HepG2 (cell line): ENCODE data around the gene FCHO1. TPM values are rescaled to one million over a fixed set of nuclear protein-coding genes. Genes with fewer than 3 reads are reported as not detected.

ENCODE experiments used
- ELF4 ChIP-seq: sonication (generic); formaldehyde crosslinking; IDR thresholded peaks from 2 replicates; pipeline ENCODE4 v1.5.0; 2020; ENCODE audit warnings: missing genetic modification reagents, mild to moderate bottlenecking, moderate library complexity, borderline replicate concordance
- FOXK1 ChIP-seq: sonication (generic); formaldehyde crosslinking; IDR thresholded peaks from 2 replicates; pipeline ENCODE4 v1.4.0; 2020; ENCODE audit warnings: low read depth, missing genetic modification reagents, borderline replicate concordance
- GFI1 ChIP-seq: sonication (generic); formaldehyde crosslinking; IDR thresholded peaks from 2 replicates; pipeline ENCODE4 v1.5.0; 2020; ENCODE audit warnings: missing genetic modification reagents, mild to moderate bottlenecking, borderline replicate concordance
- HNRNPH1 ChIP-seq: fragments of 200-400 bp; formaldehyde crosslinking; optimal IDR thresholded peaks from 2 replicates; pipeline ENCODE3; 2017; ENCODE audit warnings: mild to moderate bottlenecking, low read depth, low read length
- JARID2 ChIP-seq: sonication (generic); formaldehyde crosslinking; IDR thresholded peaks from 2 replicates; pipeline ENCODE4 v1.8.1; 2023; ENCODE audit warnings: missing genetic modification reagents, inconsistent platforms; ENCODE audit not compliant: insufficient replicate concordance
- POLR2AphosphoS2 ChIP-seq: IDR thresholded peaks from 2 replicates; pipeline ENCODE4 v1.6.1; 2011; ENCODE audit warnings: low read depth, low read length, improper control_type of control experiment
- SNAI1 ChIP-seq: sonication (generic); formaldehyde crosslinking; IDR thresholded peaks from 2 replicates; pipeline ENCODE4 v1.5.0; 2020; ENCODE audit warnings: mild to moderate bottlenecking, missing genetic modification reagents, borderline replicate concordance
- SP4 ChIP-seq: sonication (generic); formaldehyde crosslinking; IDR thresholded peaks from 2 replicates; pipeline ENCODE4 v1.8.1; 2023; ENCODE audit warnings: mild to moderate bottlenecking, missing genetic modification reagents
- ZNF264 ChIP-seq: sonication (generic); formaldehyde crosslinking; IDR thresholded peaks from 2 replicates; pipeline ENCODE4 v1.4.0; 2020; ENCODE audit warnings: missing genetic modification reagents
- ZNF333 ChIP-seq: sonication (generic); formaldehyde crosslinking; IDR thresholded peaks from 2 replicates; pipeline ENCODE4 v1.4.0; 2020; ENCODE audit warnings: mild to moderate bottlenecking, missing genetic modification reagents, borderline replicate concordance
- ZNF543 ChIP-seq: sonication (generic); formaldehyde crosslinking; IDR thresholded peaks from 2 replicates; pipeline ENCODE4 v1.4.0; 2020; ENCODE audit warnings: mild to moderate bottlenecking, missing genetic modification reagents
- ZNF674 ChIP-seq: sonication (generic); formaldehyde crosslinking; IDR thresholded peaks from 2 replicates; pipeline ENCODE4 v1.5.0; 2020; ENCODE audit warnings: low read depth, mild to moderate bottlenecking, missing genetic modification reagents
- ZSCAN22 ChIP-seq: sonication (generic); formaldehyde crosslinking; IDR thresholded peaks from 2 replicates; pipeline ENCODE4 v1.4.0; 2020; ENCODE audit warnings: mild to moderate bottlenecking, missing genetic modification reagents
- polyA plus RNA-seq, 8 experiments: library from polyadenylated mRNA; depleted of rRNA in 3 of 8; stranded (reverse) in 7 of 8; unstranded in 1 of 8; fragments of >200 nt; fragmentation: Illumina TruSeq in 4 of 8; extraction: Trizol in 4 of 8; gene quantifications; 2 replicates each; pipeline versions ENCODE4 v1.2.1 to v1.2.3, GENCODE V29; 2011 to 2016; ENCODE audit warnings: low read depth in 4 of 8, missing spikeins in 1 of 8, mixed read lengths in 1 of 8; ENCODE audit not compliant: insufficient read depth in 1 of 8
- total RNA-seq, 5 experiments: library from RNA; depleted of rRNA; stranded (reverse); fragments of >200 nt; fragmentation: Illumina TruSeq; extraction: Trizol; gene quantifications; 2 replicates each; pipeline ENCODE4 v1.2.3, GENCODE V29; 2016; ENCODE audit warnings: low read depth in 1 of 5
- TF ChIP-seq, protein P1 (sequence below): sonication (generic); formaldehyde crosslinking; IDR thresholded peaks from 2 replicates; pipeline ENCODE4 v1.8.0; 2022; ENCODE audit warnings: mild to moderate bottlenecking, missing genetic modification reagents
- TF ChIP-seq, protein P2 (sequence below): sonication (generic); formaldehyde crosslinking; IDR thresholded peaks from 2 replicates; pipeline ENCODE4 v1.9.0; 2021; ENCODE audit warnings: missing genetic modification reagents, borderline replicate concordance
- TF ChIP-seq, protein P3 (sequence below): sonication (generic); formaldehyde crosslinking; IDR thresholded peaks from 2 replicates; pipeline ENCODE4 v1.8.0; 2023; ENCODE audit warnings: mild to moderate bottlenecking, missing genetic modification reagents
- TF ChIP-seq, protein P4 (sequence below): sonication (generic); formaldehyde crosslinking; IDR thresholded peaks from 2 replicates; pipeline ENCODE4 v1.8.0; 2022; ENCODE audit warnings: missing genetic modification reagents, mild to moderate bottlenecking, moderate library complexity, borderline replicate concordance
- TF ChIP-seq, protein P5 (sequence below): sonication (generic); formaldehyde crosslinking; IDR thresholded peaks from 2 replicates; pipeline ENCODE4 v1.5.1; 2020; ENCODE audit warnings: missing genetic modification reagents, mild to moderate bottlenecking, borderline replicate concordance
- TF ChIP-seq, protein P6 (sequence below): sonication (generic); formaldehyde crosslinking; conservative IDR thresholded peaks from 2 replicates; pipeline ENCODE4 v1.4.0; 2020; ENCODE audit warnings: missing genetic modification reagents

The FCHO1 gene
- total and polyA plus RNA-seq, 2 of the 13 experiments (the other 11 are each of a cell fraction or from before 2014, with no cell fraction given): 1.3 to 3.1 TPM

DNA sequence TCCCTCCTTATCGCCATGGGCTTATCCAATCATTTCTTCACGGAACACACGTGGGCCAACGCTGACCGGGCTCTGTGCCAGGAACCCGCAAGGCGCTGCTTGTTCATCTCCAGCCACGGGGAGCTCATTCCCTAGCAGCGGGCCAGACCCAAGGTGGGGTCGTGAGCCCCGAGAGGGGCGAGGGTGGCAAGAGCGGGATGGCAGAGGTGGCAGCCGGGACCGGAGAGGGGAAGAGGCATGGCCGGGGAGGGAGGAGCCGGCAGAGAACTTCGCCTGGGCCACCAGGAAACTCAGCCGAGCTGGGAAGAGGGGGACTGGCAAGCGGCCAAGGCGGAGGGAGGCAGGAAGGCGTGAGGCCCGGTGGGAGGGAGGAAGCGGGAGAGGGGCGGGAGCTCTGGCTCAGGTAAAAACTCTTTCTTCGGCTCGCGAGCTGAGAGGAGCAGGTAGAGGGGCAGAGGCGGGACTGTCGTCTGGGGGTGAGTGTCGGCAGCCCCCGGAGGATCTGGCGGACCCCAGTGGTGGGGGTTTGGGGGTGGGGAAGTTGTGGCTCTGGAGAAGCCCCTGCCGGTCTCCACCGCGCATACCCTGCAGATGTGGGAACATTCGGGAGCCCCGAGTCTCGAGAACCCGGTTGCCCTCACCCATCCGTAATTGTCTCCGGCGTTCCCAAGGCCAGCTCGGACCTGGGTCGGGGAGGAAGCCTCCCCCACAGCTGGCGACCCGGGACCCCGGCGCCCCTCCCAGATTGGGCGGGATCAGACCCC is 43.6 kb downstream of the FCHO1 start, which contains the start of gene B3GNT3 (continued):
- TF ChIP-seq, protein P1, sequence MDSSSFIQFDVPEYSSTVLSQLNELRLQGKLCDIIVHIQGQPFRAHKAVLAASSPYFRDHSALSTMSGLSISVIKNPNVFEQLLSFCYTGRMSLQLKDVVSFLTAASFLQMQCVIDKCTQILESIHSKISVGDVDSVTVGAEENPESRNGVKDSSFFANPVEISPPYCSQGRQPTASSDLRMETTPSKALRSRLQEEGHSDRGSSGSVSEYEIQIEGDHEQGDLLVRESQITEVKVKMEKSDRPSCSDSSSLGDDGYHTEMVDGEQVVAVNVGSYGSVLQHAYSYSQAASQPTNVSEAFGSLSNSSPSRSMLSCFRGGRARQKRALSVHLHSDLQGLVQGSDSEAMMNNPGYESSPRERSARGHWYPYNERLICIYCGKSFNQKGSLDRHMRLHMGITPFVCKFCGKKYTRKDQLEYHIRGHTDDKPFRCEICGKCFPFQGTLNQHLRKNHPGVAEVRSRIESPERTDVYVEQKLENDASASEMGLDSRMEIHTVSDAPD (CRISPR knock-in tag): no peak
- TF ChIP-seq JARID2 (CRISPR knock-in tag): no peak
- TF ChIP-seq, protein P2, sequence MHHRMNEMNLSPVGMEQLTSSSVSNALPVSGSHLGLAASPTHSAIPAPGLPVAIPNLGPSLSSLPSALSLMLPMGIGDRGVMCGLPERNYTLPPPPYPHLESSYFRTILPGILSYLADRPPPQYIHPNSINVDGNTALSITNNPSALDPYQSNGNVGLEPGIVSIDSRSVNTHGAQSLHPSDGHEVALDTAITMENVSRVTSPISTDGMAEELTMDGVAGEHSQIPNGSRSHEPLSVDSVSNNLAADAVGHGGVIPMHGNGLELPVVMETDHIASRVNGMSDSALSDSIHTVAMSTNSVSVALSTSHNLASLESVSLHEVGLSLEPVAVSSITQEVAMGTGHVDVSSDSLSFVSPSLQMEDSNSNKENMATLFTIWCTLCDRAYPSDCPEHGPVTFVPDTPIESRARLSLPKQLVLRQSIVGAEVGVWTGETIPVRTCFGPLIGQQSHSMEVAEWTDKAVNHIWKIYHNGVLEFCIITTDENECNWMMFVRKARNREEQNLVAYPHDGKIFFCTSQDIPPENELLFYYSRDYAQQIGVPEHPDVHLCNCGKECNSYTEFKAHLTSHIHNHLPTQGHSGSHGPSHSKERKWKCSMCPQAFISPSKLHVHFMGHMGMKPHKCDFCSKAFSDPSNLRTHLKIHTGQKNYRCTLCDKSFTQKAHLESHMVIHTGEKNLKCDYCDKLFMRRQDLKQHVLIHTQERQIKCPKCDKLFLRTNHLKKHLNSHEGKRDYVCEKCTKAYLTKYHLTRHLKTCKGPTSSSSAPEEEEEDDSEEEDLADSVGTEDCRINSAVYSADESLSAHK (CRISPR knock-in tag): no peak
- no peak for TF ChIP-seq ZNF674
- TF ChIP-seq, protein P3, sequence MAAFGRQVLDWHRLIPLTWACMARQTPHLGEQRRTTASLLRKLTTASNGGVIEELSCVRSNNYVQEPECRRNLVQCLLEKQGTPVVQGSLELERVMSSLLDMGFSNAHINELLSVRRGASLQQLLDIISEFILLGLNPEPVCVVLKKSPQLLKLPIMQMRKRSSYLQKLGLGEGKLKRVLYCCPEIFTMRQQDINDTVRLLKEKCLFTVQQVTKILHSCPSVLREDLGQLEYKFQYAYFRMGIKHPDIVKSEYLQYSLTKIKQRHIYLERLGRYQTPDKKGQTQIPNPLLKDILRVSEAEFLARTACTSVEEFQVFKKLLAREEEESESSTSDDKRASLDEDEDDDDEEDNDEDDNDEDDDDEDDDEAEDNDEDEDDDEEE (CRISPR knock-in tag): no peak
- TF ChIP-seq SP4 (CRISPR knock-in tag): no peak
- TF ChIP-seq ZSCAN22 (CRISPR knock-in tag): no peak
- TF ChIP-seq, protein P4, sequence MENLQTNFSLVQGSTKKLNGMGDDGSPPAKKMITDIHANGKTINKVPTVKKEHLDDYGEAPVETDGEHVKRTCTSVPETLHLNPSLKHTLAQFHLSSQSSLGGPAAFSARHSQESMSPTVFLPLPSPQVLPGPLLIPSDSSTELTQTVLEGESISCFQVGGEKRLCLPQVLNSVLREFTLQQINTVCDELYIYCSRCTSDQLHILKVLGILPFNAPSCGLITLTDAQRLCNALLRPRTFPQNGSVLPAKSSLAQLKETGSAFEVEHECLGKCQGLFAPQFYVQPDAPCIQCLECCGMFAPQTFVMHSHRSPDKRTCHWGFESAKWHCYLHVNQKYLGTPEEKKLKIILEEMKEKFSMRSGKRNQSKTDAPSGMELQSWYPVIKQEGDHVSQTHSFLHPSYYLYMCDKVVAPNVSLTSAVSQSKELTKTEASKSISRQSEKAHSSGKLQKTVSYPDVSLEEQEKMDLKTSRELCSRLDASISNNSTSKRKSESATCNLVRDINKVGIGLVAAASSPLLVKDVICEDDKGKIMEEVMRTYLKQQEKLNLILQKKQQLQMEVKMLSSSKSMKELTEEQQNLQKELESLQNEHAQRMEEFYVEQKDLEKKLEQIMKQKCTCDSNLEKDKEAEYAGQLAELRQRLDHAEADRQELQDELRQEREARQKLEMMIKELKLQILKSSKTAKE (CRISPR knock-in tag): no peak
- 0 out of 2 replicates have a peak, but pooled peaks have one; percentile 47 for TF ChIP-seq ZNF543 (CRISPR knock-in tag)
- TF ChIP-seq, protein P5, sequence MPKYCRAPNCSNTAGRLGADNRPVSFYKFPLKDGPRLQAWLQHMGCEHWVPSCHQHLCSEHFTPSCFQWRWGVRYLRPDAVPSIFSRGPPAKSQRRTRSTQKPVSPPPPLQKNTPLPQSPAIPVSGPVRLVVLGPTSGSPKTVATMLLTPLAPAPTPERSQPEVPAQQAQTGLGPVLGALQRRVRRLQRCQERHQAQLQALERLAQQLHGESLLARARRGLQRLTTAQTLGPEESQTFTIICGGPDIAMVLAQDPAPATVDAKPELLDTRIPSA (CRISPR knock-in tag): no peak
- no peak for TF ChIP-seq HNRNPH1
- no peak for TF ChIP-seq ZNF264 (CRISPR knock-in tag)
- TF ChIP-seq FOXK1 (CRISPR knock-in tag): no peak
- TF ChIP-seq GFI1 (CRISPR knock-in tag): no peak
- no peak for TF ChIP-seq SNAI1 (CRISPR knock-in tag)
- TF ChIP-seq, protein P6, sequence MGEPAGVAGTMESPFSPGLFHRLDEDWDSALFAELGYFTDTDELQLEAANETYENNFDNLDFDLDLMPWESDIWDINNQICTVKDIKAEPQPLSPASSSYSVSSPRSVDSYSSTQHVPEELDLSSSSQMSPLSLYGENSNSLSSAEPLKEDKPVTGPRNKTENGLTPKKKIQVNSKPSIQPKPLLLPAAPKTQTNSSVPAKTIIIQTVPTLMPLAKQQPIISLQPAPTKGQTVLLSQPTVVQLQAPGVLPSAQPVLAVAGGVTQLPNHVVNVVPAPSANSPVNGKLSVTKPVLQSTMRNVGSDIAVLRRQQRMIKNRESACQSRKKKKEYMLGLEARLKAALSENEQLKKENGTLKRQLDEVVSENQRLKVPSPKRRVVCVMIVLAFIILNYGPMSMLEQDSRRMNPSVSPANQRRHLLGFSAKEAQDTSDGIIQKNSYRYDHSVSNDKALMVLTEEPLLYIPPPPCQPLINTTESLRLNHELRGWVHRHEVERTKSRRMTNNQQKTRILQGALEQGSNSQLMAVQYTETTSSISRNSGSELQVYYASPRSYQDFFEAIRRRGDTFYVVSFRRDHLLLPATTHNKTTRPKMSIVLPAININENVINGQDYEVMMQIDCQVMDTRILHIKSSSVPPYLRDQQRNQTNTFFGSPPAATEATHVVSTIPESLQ (CRISPR knock-in tag): no peak
- TF ChIP-seq POLR2AphosphoS2: no peak
- TF ChIP-seq ZNF333 (CRISPR knock-in tag): no peak
- TF ChIP-seq ELF4: no peak
